Muscle layer of duodenum (tissue), 2 donors: ENCODE measurements around the gene NEUROG2.
"Not testable (repeated sequence)": the region's sequence is repeated elsewhere in the genome, so short reads cannot be mapped to it uniquely, and the experiment has no call there.

ENCODE experiments used
- H3K27ac ChIP-seq: one replicate; pipeline ENCODE4 v1.7.0; 2013; ENCODE audit warnings: mild to moderate bottlenecking, low read length
- H3K27me3 ChIP-seq: one replicate; pipeline ENCODE4 v1.7.0; 2013; ENCODE audit warnings: low read depth, mild to moderate bottlenecking, control low read depth, low read length
- H3K36me3 ChIP-seq, 2 donors: one replicate each; pipeline ENCODE4 v1.7.0; 2013; ENCODE audit warnings: low read length in 2 of 2, control low read depth in 1 of 2, mild to moderate bottlenecking in 1 of 2; ENCODE audit not compliant: insufficient read depth in 2 of 2, control insufficient read depth in 1 of 2
- H3K4me1 ChIP-seq, 2 donors: one replicate each; pipeline ENCODE4 v1.7.0; 2013; ENCODE audit warnings: low read length in 2 of 2, mild to moderate bottlenecking in 2 of 2, control low read depth in 1 of 2, moderate library complexity in 1 of 2; ENCODE audit not compliant: insufficient read depth in 2 of 2, control insufficient read depth in 1 of 2
- H3K4me3 ChIP-seq, 2 donors: one replicate each; pipeline ENCODE4 v1.7.0; 2013; ENCODE audit warnings: low read length in 2 of 2, low read depth in 1 of 2, mild to moderate bottlenecking in 1 of 2
- H3K9me3 ChIP-seq, 2 donors: one replicate each; pipeline ENCODE4 v1.7.0; 2013; ENCODE audit warnings: low read length in 2 of 2, control low read depth in 1 of 2, mild to moderate bottlenecking in 1 of 2; ENCODE audit not compliant: control insufficient read depth in 1 of 2
- donor health status: healthy.

The NEUROG2 gene

DNA sequence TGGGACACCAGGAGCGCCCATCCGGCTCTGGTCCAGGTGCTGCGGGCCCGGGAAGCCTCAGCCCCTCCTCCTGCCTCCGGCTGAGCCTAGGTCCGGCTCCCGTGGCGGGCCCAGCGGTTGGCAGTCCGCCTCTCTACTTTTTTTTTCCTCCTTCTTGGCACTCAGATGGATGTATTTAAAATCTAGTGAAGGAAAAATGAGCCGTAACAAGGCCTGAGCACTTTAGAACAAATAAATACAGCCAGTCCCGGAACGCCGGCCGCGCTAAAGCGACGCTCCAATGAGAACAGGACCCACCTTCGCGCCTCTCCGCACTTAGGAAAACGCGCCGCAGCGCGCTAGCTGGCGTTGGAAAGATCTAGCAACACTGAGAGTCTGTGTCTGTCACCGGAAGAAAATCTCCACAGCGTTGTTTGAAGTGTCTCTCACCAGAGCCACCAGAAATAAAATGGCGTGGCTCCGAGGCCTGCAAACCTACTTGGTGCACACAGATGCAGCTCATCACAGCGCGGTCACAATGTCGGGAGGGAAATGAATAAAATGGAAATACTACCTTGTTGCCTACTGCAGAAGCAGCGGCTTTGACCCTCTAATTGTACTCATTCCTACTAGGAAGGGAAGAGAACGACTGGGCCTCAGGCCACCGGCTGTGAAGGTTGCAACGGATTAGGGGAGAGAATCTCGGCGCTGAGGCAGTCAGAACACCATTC, 4.7 kb downstream of the NEUROG2 start:
- Histone ChIP-seq H3K36me3 (no peaks in the 10 kb centered on the region), H3K27me3 (peaks cover 71% of the 10 kb centered on the region), H3K4me1 (peaks cover 0 to 45% of the 10 kb centered on the region in 2 donors), H3K4me3 (peak overlapping the region in 1 of 2 donors; percentile 49), H3K27ac (no peak overlapping the region), H3K9me3 (no peaks in the 10 kb centered on the region)

DNA sequence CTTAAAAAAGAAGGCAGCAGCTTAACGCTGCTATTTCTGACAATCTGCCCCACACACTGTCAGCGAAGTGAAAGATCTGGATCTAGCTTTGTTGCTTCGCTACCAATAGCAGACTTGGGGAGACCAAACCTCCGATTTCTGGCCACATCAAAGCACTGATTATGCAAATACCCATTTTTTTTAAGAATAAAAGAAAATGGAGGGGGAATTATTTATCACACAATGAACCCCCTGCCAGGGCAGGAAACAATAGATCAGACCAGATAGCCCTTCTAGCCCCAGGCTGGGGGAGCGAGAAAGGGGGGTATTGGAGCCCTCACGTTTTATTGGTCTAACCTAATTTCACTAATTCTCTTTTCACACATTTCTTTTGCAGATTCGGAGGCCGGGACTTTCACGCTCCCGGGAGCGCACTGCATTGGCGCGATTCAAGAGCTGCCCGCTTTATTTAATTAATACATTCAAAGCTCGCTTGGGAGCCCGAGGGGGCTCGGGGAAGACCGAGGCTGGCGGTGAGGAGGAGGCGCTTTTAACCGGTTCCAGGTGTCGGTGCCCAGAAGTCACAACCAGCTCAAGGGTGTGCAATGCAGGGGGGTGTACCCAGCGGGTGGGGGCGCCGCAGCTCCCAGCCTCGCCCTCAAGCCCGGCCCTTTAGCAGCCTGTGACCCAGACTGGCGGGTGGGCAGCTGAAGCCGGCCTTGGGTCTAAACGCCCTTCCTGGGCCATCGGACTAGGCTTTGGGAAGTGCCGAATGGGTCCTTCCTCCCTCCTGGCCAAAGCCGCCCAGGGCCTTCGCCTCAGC, 5.5 kb downstream of the NEUROG2 start:
- Histone ChIP-seq H3K4me1 (peaks cover 0 to 38% of the 10 kb centered on the region in 2 donors), H3K36me3 (no peaks in the 10 kb centered on the region), H3K9me3 (no peaks in the 10 kb centered on the region), H3K4me3 (peak overlapping the region; percentile 40 to 49), H3K27ac (no peak overlapping the region), H3K27me3 (peaks cover 65% of the 10 kb centered on the region)

DNA sequence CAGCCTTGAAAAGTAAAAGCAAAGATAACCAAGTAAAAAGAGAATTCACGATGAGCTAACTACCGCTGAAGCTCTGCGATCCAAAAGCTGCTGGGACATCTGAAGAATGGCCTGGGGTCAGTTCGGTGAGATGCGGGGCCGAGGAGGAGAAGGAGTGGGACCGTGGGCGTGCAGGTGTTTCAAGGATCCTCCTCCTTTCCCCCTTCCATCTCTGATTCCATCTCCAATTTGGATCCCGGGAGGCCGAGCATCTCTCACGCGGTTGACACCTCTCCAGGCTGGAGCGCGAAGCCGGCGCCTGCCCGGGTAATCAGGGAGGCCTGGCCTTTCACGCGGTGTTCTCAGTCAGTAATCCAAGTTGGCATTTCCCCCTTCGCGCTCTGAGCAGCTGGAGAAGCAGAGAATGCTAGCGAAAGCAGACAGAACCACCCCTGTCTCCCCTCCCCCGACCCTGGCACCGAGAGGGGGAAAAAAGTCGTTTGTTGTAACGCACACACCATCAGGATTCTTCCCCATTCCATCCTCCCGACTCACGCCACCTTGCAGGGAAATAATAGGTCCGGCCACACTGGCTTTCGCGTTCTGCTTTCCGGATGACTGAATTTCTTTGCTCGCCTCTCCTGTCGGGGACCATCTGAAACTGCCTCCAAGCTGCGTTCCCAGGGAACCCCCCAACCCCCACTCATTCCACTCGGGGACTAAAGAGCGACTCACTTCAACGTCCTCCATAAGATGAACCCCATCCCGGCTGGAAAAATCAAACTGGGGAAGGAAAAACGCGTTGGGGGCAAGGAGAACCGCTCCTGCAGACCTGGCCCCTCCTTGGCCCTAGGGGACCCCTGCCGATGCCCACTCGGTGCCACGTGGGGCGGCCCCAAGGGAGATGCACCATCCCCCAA, 6.5 kb downstream of the NEUROG2 start:
- H3K36me3 ChIP-seq: no peaks in the 10 kb centered on the region
- H3K4me3 ChIP-seq: peak overlapping the region; percentile 17 to 49

DNA sequence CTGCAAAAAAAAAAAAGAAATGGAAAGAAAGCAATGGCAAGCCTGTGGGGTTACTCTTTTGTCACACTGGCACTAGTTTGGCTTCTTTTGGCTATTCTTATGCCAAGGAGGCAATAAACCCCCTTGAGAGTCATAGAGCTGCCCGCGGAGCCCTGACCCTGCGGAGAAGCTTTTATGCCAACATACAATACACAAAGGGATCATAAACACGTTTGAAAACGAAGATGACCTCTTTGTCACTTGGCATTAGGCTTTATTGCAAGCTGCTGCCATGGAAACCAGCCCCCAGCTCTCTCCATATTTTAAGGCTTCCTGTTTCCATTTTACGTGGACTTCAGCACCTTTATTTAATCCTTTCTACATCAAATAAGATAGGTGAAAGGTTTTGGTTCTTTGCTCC, 7.6 kb downstream of the NEUROG2 start:
- Histone ChIP-seq H3K27ac (no peak overlapping the region), H3K4me1 (peaks cover 0 to 23% of the 10 kb centered on the region in 2 donors), H3K36me3 (no peaks in the 10 kb centered on the region), H3K9me3 (no peaks in the 10 kb centered on the region), H3K27me3 (peaks cover 49% of the 10 kb centered on the region), H3K4me3 (no peak overlapping the region)

More for the DNA sequence above, 6.5 kb downstream of the NEUROG2 start:
- Histone ChIP-seq H3K4me1 (peaks cover 0 to 28% of the 10 kb centered on the region in 2 donors), H3K27me3 (peaks cover 59% of the 10 kb centered on the region), H3K27ac (no peak overlapping the region), H3K9me3 (no peaks in the 10 kb centered on the region)

DNA sequence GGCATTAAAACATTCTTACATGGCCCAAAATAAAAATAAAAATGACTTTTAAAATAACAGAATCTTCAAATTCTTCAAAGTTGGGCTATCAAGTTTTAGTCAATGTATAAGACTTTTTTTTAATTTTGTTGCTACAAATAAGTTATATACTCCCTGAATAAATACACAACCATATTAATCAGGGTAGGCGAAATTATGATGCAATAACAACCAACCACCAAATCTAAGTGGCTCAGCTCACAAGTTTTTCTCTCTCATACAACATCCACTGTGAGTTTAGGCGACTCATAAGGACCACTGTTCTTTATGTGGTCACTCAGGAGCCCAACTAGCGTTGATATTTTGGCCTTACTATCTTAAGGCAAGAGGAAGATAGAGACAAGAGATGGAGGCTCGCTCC, 11.2 kb downstream of the NEUROG2 start:
- no peak overlapping the region for H3K27ac ChIP-seq
- peaks cover 22% of the 10 kb centered on the region for H3K27me3 ChIP-seq
- peaks cover 0 to 8% of the 10 kb centered on the region in 2 donors for H3K4me1 ChIP-seq
- H3K4me3 ChIP-seq: no peak overlapping the region
- no peaks in the 10 kb centered on the region for H3K36me3 ChIP-seq
- H3K9me3 ChIP-seq: no peaks in the 10 kb centered on the region

DNA sequence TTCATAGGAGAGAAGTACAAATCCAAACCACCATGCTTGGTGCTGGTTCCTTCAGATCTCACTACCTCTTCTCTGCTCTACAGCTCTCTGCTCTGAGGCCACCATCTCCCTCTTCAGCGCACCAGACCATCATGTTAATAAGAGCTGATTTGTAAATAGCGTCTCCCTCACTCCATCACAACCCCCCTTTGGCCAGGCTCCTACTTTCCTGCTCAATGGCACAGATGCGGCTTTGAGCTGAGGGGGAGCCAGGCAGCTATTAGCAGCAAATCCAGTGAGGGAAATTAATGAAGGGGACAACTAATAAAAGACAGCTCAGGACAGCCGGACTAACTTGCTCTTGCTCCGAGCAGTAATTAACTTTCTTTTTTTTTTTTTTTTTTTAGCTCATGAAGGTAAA, 13.1 kb downstream of the NEUROG2 start:
- no peaks in the 10 kb centered on the region for H3K36me3 ChIP-seq
- H3K27me3 ChIP-seq: peaks cover 3% of the 10 kb centered on the region
- peaks cover 0 to 3% of the 10 kb centered on the region in 2 donors for H3K9me3 ChIP-seq
- no peak overlapping the region for H3K27ac ChIP-seq
- no peaks in the 10 kb centered on the region for H3K4me1 ChIP-seq
- H3K4me3 ChIP-seq: no peak overlapping the region

GRCh38 chr4:112492321-112492720, 23.7 kb downstream of the NEUROG2 start:
- no peaks in the 10 kb centered on the region for H3K27me3 ChIP-seq
- H3K9me3 ChIP-seq: peaks cover 0 to 11% of the 10 kb centered on the region in 2 donors

GRCh38 chr4:112490808-112491207, 25.2 kb downstream of the NEUROG2 start:
- not testable (repeated sequence) for H3K27ac ChIP-seq, H3K4me1 ChIP-seq, H3K36me3 ChIP-seq, H3K4me3 ChIP-seq, H3K27me3 ChIP-seq
- peaks cover 0 to 11% of the 10 kb centered on the region in 2 donors for H3K9me3 ChIP-seq

More at GRCh38 chr4:112492321-112492720, 23.7 kb downstream of the NEUROG2 start:
- Histone ChIP-seq H3K4me1 (no peaks in the 10 kb centered on the region), H3K27ac (no peak overlapping the region), H3K4me3 (no peak overlapping the region), H3K36me3 (no peaks in the 10 kb centered on the region)

DNA sequence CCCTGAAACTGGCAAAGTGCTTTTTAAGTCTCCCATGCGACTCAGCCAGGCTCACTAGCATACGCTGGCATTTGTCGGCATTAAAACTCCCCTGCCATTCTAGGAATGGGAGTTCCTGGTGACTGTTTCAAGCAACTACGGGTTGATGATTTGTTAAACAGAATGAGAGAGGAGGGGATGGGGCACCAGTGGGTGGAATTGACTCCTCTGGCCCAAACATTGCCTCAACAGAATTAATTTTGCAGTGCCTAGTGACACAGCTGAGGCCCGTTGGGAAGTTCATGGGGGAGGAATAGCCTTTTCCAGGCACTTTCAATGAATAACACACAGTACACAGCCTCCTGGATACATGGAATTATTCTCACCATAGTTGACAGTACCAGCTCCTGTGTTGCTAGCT, 30.1 kb downstream of the NEUROG2 start:
- Histone ChIP-seq H3K27ac (no peak overlapping the region), H3K36me3 (no peaks in the 10 kb centered on the region), H3K4me1 (no peaks in the 10 kb centered on the region), H3K27me3 (no peaks in the 10 kb centered on the region), H3K9me3 (peaks cover 0 to 17% of the 10 kb centered on the region in 2 donors), H3K4me3 (no peak overlapping the region)

- Histone ChIP-seq H3K4me3 (no peak overlapping the region), H3K27me3 (no peaks in the 10 kb centered on the region), H3K36me3 (no peaks in the 10 kb centered on the region), H3K27ac (no peak overlapping the region), H3K4me1 (no peaks in the 10 kb centered on the region), H3K9me3 (no peaks in the 10 kb centered on the region)
Observed at GRCh38 chr4:112473985-112474384, 42.0 kb downstream of the NEUROG2 start.

DNA sequence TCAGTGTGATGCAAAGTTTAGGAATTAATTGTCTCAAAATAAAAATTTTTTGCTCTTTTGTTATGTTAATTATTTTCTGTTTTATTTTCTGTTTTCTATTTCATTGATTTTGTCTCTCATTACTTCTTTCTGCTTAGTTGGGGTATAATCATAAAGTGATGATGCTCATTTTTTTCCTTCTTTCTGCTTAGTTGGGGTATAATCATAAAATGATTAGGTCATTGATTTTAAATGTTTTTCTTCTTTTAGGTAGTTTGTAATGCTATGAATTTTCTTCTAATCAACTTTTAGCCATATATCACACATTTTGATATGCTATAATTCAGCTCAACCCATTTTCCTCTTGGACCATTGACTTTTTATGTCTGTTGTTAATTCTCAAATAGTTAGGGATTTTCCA, 43.7 kb downstream of the NEUROG2 start:
- Histone ChIP-seq H3K27me3 (no peaks in the 10 kb centered on the region), H3K4me1 (no peaks in the 10 kb centered on the region), H3K9me3 (no peaks in the 10 kb centered on the region), H3K36me3 (no peaks in the 10 kb centered on the region), H3K27ac (no peak overlapping the region), H3K4me3 (no peak overlapping the region)
